Right atrium auricular region (tissue), 2 donors: Measurements from ENCODE around the gene PDE3B. TPM values are rescaled to one million over a fixed set of nuclear protein-coding genes. Genes with fewer than 3 reads are reported as not detected.
"Not testable (repeated sequence)": the region's sequence is repeated elsewhere in the genome, so short reads cannot be mapped to it uniquely, and the experiment has no call there.

Experiments used
- DNase-seq: peaks from one replicate; pipeline ENCODE4 v3.0.0-alpha.2; 2019; ENCODE audit warnings: low spot score
- H3K27ac ChIP-seq, 2 donors: fragments of 200-600 bp; sonication (generic); 1 replicate in 1 of 2; 2 replicates in 1 of 2; pipeline ENCODE4 v1.5.1; 2016 to 2019
- H3K27me3 ChIP-seq, 2 donors: fragments of 200-600 bp; sonication (generic); one replicate each; pipeline versions ENCODE4 v1.5.1 to v1.6.0; 2017 to 2019
- H3K36me3 ChIP-seq: fragments of 200-600 bp; sonication (generic); one replicate; pipeline ENCODE4 v1.5.1; 2016
- H3K4me1 ChIP-seq, 2 donors: fragments of 200-600 bp; sonication (generic); one replicate each; pipeline versions ENCODE4 v1.5.1 to v1.6.0; 2017 to 2019
- H3K4me3 ChIP-seq, 2 donors: fragments of 200-600 bp; sonication (generic); 1 replicate in 1 of 2; 2 replicates in 1 of 2; pipeline ENCODE4 v1.5.1; 2017 to 2019; ENCODE audit warnings: mild to moderate bottlenecking in 1 of 2, moderate library complexity in 1 of 2
- H3K9me3 ChIP-seq, 2 donors: fragments of 200-600 bp; sonication (generic); one replicate each; pipeline ENCODE4 v1.5.1; 2019
- total RNA-seq, 2 donors: library from RNA; depleted of rRNA; stranded (reverse); fragments of >200 nt; gene quantifications; one replicate each; pipeline ENCODE4 v1.1.0, GENCODE V29; 2016
- TF ChIP-seq, protein P1 (sequence below), 2 donors: fragments of 200-600 bp; sonication (generic); IDR thresholded peaks; one replicate each; pipeline ENCODE4 v1.5.1; 2019; ENCODE audit warnings: antibody characterized with exemption in 2 of 2

Gene PDE3B
- total RNA-seq, 2 donors from 2014 or later: 13.9 to 15.3 TPM

DNA sequence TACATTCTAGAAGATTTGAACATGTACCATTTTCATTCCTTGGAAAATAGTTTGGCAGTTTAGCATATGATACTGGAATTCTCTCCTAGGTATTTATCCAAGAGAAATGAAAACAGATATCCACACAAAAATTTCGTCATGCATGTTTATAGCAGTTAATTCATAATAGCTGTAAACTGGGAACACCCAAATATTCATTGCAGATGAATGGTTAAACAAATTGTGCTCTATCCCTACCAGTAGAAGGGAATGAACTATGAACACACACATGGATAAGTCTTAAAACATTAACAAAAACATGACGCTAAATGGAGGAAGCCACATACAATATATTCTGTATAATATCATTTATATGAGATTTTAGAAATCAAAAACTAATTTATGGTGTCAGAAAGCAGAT lies 61.5 kb downstream of the PDE3B start:
- no peak for DNase-seq
- H3K4me1 ChIP-seq: peaks cover 0 to 3% of the 10 kb centered on the region in 2 donors
- TF ChIP-seq, protein P1, sequence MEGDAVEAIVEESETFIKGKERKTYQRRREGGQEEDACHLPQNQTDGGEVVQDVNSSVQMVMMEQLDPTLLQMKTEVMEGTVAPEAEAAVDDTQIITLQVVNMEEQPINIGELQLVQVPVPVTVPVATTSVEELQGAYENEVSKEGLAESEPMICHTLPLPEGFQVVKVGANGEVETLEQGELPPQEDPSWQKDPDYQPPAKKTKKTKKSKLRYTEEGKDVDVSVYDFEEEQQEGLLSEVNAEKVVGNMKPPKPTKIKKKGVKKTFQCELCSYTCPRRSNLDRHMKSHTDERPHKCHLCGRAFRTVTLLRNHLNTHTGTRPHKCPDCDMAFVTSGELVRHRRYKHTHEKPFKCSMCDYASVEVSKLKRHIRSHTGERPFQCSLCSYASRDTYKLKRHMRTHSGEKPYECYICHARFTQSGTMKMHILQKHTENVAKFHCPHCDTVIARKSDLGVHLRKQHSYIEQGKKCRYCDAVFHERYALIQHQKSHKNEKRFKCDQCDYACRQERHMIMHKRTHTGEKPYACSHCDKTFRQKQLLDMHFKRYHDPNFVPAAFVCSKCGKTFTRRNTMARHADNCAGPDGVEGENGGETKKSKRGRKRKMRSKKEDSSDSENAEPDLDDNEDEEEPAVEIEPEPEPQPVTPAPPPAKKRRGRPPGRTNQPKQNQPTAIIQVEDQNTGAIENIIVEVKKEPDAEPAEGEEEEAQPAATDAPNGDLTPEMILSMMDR (IDR thresholded peaks at IDR 0.05): no peak
- H3K27ac ChIP-seq: no peak overlapping the region
- H3K36me3 ChIP-seq: no peaks in the 10 kb centered on the region
- no peaks in the 10 kb centered on the region for H3K27me3 ChIP-seq
- H3K9me3 ChIP-seq: peaks cover 0 to 15% of the 10 kb centered on the region in 2 donors
- H3K4me3 ChIP-seq: no peak overlapping the region

DNA sequence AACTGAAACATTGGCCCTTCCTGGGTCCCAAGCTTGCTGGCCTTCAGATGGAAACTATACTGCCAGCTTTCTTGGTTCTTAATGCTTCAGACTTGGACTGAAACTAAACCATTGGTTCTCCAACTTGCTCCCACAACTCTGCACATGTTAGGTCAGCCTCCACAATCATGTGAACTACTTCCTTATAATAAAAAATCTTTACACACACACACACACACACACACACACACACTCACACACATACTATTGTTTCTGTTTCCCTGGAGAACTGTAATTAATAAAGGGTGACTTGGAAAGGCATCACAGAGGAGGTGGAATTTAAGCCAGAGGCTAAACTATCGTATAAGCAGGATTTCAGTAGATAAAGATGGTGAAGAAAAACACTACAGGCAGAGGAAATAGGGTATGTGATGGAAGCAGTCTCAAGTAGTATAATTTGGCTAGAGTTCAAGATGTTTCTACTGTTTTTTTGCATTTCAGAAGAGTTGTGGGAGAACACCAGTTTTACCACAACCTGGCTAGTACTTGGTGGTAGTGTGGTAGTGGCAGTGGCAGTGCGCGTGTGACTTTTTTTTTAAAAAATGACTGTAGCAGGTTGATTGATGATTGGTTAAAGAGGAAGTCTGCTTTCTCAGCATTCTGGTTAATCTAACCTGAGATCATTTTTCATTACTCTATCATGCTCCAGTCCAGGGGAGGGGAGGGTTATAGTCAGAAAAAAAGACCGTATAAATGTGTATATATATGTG lies 70.1 kb downstream of the PDE3B start:
- no peak overlapping the region for H3K27ac ChIP-seq
- TF ChIP-seq, protein P1 (IDR thresholded peaks at IDR 0.05): no peak
- H3K27me3 ChIP-seq: no peaks in the 10 kb centered on the region
- no peaks in the 10 kb centered on the region for H3K36me3 ChIP-seq
- no peak overlapping the region for H3K4me3 ChIP-seq
- DNase-seq: no peak
- H3K4me1 ChIP-seq: no peaks in the 10 kb centered on the region
- no peaks in the 10 kb centered on the region for H3K9me3 ChIP-seq

DNA sequence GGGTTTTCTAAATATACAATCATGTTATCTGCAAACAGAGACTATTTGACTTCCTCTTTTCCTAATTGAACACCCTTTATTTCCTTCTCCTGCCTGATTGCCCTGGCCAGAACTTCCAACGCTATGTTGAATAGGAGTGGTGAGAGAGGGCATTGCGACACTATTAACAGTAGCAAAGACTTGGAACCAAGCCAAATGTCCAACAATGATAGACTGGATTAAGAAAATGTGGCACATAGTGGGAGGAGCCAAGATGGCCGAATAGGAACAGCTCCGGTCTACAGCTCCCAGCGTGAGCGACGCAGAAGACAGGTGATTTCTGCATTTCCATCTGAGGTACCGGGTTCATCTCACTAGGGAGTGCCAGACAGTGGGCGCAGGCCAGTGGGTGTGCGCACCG lies 72.1 kb downstream of the PDE3B start:
- H3K9me3 ChIP-seq, H3K4me1 ChIP-seq, H3K27me3 ChIP-seq, H3K36me3 ChIP-seq, H3K27ac ChIP-seq, H3K4me3 ChIP-seq, DNase-seq: not testable (repeated sequence)

DNA sequence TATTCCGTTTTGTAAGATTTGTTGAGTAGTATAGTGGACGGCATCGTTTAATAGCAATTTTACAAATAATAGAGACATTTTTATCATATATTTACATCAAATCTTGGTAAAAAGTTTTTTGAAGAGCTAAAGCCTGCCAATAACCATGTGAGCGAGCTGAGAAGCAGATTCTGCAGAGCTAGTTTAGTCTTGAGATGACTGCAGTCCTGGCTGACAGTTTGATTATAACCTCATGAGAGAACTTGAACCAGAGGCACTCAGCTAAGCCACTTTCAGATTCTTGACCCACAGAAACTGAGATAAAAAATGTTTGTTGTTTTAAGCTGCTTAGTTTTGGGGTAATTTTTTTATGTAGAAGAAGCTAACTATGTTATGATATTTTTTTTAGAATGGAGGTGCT lies 78.9 kb downstream of the PDE3B start:
- Histone ChIP-seq H3K9me3 (no peaks in the 10 kb centered on the region), H3K4me3 (no peak overlapping the region), H3K27me3 (no peaks in the 10 kb centered on the region), H3K27ac (no peak overlapping the region), H3K4me1 (no peaks in the 10 kb centered on the region), H3K36me3 (no peaks in the 10 kb centered on the region)
- TF ChIP-seq, protein P1 (IDR thresholded peaks at IDR 0.05): no peak
- no peak for DNase-seq

DNA sequence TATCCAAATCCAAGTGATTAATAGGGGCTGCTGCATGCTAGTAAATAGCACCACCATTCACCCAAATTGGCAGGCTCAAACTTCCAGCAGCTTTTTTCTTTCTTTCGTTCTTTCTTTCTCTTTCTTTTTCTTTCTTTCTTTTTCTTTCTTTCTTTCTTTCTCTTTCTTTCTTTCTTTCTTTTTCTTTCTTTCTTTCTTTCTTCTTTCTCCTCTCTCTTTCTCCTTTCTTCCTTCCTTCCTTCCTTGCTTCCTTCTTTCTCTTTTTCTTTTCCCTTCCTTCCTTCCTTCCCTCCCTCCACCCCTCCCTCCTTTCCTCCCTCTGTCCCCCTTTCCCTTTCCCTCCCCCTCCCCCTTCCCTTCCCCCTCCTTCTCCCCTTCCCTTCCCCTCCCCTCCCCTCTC lies 81.5 kb downstream of the PDE3B start:
- no peaks in the 10 kb centered on the region for H3K27me3 ChIP-seq
- no peaks in the 10 kb centered on the region for H3K4me1 ChIP-seq
- no peak overlapping the region for H3K27ac ChIP-seq
- TF ChIP-seq, protein P1 (IDR thresholded peaks at IDR 0.05): no peak
- H3K36me3 ChIP-seq: no peaks in the 10 kb centered on the region
- no peak for DNase-seq
- H3K4me3 ChIP-seq: no peak overlapping the region
- H3K9me3 ChIP-seq: no peaks in the 10 kb centered on the region

DNA sequence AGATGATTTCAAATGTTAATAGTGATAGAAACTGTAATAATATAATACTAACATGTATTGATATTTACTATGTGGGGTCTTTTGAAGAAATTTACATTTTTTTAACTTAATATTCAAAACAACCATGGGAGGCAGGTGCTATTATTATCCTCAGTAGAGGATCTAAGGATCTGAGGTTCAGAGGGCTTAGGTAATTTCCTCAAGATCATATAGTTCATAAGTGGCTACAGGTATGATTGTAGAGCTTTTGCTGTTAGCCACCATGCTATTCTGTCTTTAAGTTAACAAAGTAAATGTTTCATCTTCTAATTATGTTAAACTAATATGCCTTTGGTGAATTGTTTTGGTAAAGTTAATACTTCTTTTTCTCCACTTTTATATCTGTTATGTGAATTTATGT lies 83.6 kb downstream of the PDE3B start:
- Histone ChIP-seq H3K4me3 (no peak overlapping the region), H3K27me3 (no peaks in the 10 kb centered on the region), H3K27ac (no peak overlapping the region), H3K4me1 (no peaks in the 10 kb centered on the region), H3K9me3 (no peaks in the 10 kb centered on the region), H3K36me3 (no peaks in the 10 kb centered on the region)
- TF ChIP-seq, protein P1 (IDR thresholded peaks at IDR 0.05): no peak
- no peak for DNase-seq
